ENCODE results near the gene AGAP2.
"Not testable (repeated sequence)": the region's sequence is repeated elsewhere in the genome, so short reads cannot be mapped to it uniquely, and the experiment has no call there.

The AGAP2 gene

DNA sequence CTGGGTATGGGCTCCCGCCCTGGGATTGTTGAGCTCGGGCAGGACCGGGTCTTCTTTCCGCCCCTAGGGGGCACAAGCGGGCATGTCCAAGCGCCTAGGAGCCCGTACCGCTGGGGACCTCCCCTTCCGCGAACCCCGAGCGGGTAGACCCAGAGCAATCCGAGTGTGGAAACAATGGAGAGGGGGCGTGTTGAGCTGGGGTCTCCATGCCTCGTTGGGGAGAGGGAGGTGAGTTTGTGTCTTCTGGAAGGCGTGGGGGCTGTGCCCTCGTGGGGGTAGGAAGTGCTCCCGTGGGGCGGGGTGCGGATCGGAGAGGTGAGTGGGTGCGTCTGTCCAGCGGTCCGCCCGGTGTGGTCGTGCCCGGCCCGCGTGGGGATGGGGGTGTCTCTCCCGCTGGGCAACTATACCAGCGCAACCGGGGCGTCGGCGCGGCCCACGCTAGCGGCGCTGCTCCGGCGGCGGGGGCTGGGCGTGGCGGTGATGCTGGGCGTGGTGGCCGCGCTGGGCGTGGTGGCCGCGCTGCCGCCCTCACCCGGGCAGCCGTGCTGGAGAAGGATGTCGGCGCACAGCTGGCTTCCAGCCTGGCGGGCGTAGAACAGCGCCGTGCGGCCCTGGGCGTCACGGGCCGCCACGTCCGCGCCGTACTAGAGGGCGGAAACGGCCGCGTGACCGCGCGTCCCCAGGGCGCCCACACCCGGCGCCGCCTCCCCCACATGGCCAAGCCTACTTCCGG is 12.2 kb downstream of the AGAP2 start:
- H3K4me3 ChIP-seq, result peak overlapping the region; percentile 99
- peak overlapping the region; percentile 90 for H3K9ac ChIP-seq (ENCODE audit: insufficient read length)
- H3K36me3 ChIP-seq (ENCODE audit: insufficient read depth, low read length), result no peaks in the 10 kb centered on the region
- no peaks in the 10 kb centered on the region for H3K9me3 ChIP-seq (ENCODE audit: low read depth, low read length)
- TF ChIP-seq EZH2 (IDR thresholded peaks at IDR 0.05), result no peak
- peak; percentile 64 for TF ChIP-seq POLR2AphosphoS5 (IDR thresholded peaks at IDR 0.05; ENCODE audit: borderline replicate concordance, low read depth, low read length)
- TF ChIP-seq FOXP2 (optimal IDR thresholded peaks at IDR 0.05; ENCODE audit: control extremely low read depth, extremely low read length, insufficient read depth), result no peak
- H3K27ac ChIP-seq, result peak overlapping the region; percentile 68; the same call in 1 of the 2 replicates
- no peak for DNase-seq (ENCODE audit: low read depth, low spot score)

DNA sequence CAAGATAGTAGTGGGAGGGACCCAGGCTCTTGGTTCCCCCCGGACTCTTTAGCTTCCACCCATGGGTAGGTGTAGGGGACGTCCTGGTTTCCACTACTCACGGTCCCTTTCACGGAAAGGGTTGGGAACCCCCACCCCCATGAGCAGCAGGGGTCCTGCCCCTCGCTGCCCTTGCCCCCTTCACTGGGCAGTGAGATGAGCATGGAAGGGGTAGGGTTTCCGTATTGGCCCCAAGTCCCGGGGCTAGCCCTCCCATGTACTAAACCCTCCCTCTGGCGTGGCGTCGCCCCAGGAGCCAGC is 12.7 kb downstream of the AGAP2 start:
- Histone ChIP-seq H3K4me3 (peak overlapping the region; percentile 99), H3K9me3 (ENCODE audit: low read depth, low read length) (no peaks in the 10 kb centered on the region), H3K27ac (no peak overlapping the region), H3K36me3 (ENCODE audit: insufficient read depth, low read length) (no peaks in the 10 kb centered on the region), H3K9ac (ENCODE audit: insufficient read length) (peak overlapping the region; percentile 90)
- TF ChIP-seq FOXP2 (optimal IDR thresholded peaks at IDR 0.05; ENCODE audit: control extremely low read depth, extremely low read length, insufficient read depth) (no peak), POLR2AphosphoS5 (IDR thresholded peaks at IDR 0.05; ENCODE audit: borderline replicate concordance, low read depth, low read length) (no peak), EZH2 (IDR thresholded peaks at IDR 0.05) (no peak)
- no peak for DNase-seq (ENCODE audit: low read depth, low spot score)

DNA sequence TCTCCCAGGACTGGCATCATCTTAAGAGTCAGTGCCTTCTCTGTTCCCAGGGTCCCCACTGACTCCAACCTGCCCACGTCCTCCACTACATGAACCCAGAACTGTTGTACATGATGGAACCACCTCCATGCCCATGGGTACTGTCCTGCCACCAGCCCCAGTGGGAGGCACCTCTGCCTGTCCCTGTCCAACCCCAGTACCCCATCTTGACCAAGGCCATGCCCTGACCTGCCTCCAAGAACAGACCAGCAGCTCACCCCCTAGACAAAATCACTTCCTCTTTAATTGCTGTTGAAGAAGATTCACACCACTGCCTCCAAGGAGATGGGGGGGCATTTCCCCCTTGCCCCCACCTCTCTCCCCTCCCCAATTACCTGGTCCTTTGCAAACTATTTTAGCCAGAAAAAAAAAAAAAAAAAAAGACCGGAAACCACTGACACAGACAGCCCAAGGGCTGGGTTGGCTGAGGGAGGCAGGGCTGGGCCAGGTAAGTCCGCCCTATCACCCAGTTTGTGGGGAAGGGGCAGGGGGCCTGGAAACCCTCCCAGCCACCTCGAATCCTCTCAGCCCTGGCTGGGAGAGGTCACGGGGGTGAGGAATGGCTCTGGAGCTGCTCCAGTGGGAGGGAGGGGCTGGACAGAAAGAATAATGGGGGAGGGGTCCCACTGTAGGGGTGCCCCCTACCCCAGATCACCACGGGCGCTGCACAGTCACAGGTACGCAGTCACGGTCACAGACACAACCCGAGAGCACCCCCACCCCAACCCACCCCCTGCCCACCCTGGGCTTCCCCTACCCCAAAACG is 13.4 kb downstream of the AGAP2 start:
- Histone ChIP-seq H3K9me3 (ENCODE audit: low read depth, low read length) (no peaks in the 10 kb centered on the region), H3K9ac (ENCODE audit: insufficient read length) (no peak overlapping the region), H3K36me3 (ENCODE audit: insufficient read depth, low read length) (no peaks in the 10 kb centered on the region), H3K27ac (no peak overlapping the region), H3K4me3 (0 out of 2 replicates have a peak overlapping the region, but pooled peaks have one; percentile 99)
- no peak for DNase-seq (ENCODE audit: low read depth, low spot score)
- TF ChIP-seq POLR2AphosphoS5 (IDR thresholded peaks at IDR 0.05; ENCODE audit: borderline replicate concordance, low read depth, low read length) (no peak), FOXP2 (optimal IDR thresholded peaks at IDR 0.05; ENCODE audit: control extremely low read depth, extremely low read length, insufficient read depth) (no peak), EZH2 (IDR thresholded peaks at IDR 0.05) (no peak)

DNA sequence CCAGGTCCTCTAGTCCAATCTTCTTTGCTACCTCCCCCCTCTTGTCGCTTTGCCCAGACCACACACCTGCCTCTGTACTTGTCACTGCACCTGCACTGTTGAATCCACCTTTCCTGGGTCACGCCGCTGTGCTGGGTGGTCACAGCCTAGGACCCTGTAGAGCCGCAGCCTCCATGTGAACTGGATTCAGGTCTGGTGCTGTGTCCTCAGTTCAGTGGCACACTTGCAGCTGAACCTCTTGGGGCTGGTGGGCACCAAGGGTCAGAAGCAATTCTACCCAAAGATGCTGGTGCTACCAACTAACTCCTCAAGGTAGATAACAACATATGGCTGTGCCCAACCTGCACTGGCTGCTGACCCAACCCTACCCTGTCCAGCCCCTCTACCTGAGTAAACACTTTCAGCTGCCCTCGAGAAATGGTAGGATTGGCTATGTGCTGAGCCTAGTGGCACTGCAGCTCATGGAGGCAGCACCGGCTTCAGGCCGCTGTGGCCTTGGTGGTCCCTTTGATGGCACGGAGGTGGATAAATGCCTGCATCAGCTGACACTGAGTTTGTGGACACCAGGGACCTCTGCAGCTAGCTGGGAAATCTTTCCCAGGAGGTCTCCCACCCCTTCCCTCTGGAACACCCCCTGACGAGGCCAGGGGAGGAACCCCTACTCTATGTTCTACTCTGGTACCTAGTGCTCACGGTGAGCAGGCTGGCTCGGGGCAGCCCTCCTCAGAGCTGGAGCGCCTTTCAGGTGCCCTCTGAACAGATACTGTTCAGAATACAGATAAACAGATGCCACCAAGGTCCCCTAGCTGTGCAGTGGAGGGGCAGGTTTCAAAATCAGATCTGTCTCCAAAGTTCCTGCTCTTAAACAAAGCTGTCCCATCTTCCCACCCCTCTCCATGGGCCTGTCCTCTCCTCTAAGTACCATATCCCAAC is 14.3 kb downstream of the AGAP2 start:
- H3K4me3 ChIP-seq, result no peak overlapping the region
- no peaks in the 10 kb centered on the region for H3K36me3 ChIP-seq (ENCODE audit: insufficient read depth, low read length)
- H3K9ac ChIP-seq (ENCODE audit: insufficient read length), result no peak overlapping the region
- H3K27ac ChIP-seq, result no peak overlapping the region
- DNase-seq (ENCODE audit: low read depth, low spot score), result no peak
- TF ChIP-seq POLR2AphosphoS5 (IDR thresholded peaks at IDR 0.05; ENCODE audit: borderline replicate concordance, low read depth, low read length) (no peak), FOXP2 (optimal IDR thresholded peaks at IDR 0.05; ENCODE audit: control extremely low read depth, extremely low read length, insufficient read depth) (no peak), EZH2 (IDR thresholded peaks at IDR 0.05) (no peak)
- H3K9me3 ChIP-seq (ENCODE audit: low read depth, low read length), result no peaks in the 10 kb centered on the region

DNA sequence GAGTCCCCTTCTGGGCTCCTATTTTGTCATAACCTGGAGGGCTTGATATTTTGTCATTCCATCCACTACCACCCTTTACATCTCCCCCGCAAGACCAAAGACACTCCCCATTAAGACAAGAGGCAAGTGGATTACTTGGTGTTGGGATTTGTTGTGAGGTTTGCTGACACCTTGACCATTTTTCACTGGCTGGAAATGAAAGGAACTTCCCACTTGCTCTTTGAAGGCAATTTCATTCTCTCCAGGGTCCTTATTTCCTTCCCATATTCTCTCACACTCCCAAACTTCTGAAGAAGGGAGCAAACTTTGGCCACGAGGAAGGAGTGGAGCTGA is 14.9 kb downstream of the AGAP2 start:
- no peak for TF ChIP-seq FOXP2 (optimal IDR thresholded peaks at IDR 0.05; ENCODE audit: control extremely low read depth, extremely low read length, insufficient read depth)
- no peak for TF ChIP-seq POLR2AphosphoS5 (IDR thresholded peaks at IDR 0.05; ENCODE audit: borderline replicate concordance, low read depth, low read length)
- no peak for TF ChIP-seq EZH2 (IDR thresholded peaks at IDR 0.05)
- H3K4me3 ChIP-seq, result no peak overlapping the region
- H3K9ac ChIP-seq (ENCODE audit: insufficient read length), result no peak overlapping the region
- DNase-seq (ENCODE audit: low read depth, low spot score), result no peak
- H3K27ac ChIP-seq, result no peak overlapping the region
- no peaks in the 10 kb centered on the region for H3K36me3 ChIP-seq (ENCODE audit: insufficient read depth, low read length)
- H3K9me3 ChIP-seq (ENCODE audit: low read depth, low read length), result no peaks in the 10 kb centered on the region

DNA sequence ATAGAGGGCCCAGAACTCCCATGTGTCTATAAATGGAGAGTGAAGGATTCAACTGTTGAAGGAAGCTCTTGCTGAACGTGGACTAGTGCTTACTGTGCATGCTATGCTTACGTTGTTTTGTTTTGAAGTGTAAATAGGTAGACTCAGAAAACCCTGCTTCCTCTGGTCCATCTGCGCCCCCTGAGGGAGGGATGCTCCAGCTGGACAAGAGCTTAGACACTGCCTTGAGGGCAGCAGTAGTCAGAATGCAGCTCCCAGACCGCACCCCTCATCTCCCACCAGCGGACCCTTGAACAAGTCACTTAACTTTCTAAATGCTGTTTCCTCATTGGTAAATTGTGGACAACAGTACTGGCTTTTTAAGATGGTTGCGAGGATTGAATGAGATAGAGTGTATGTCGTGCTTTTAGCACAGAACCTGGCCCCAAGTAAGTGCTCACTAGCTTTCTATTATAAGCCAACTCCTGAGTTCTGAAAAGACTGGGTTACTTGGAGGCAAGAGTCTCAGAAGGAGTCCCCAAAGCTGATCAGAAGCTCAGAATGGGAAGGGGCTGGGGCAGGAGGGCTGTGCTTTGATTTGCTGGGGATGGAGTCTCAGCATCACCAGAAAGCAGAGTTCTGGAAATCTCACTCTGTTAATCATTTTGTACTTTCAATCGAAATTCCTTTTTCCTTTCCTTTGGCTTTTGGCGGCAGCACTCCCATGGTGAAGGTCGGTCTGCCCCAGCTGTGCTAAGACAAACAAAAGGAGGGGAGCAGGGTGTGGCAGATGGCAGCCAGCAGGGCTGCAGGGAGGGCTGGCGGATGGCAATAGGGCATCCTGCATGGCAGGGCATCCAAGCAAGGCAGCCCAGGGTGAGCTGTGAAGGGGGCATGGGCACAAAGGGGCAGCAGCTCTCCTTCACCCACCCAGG is 15.6 kb downstream of the AGAP2 start:
- Histone ChIP-seq H3K36me3 (ENCODE audit: insufficient read depth, low read length) (no peaks in the 10 kb centered on the region; the same call in 1 of the 2 replicates), H3K4me3 (no peak overlapping the region), H3K27ac (no peak overlapping the region), H3K9ac (ENCODE audit: insufficient read length) (no peak overlapping the region), H3K9me3 (ENCODE audit: low read depth, low read length) (no peaks in the 10 kb centered on the region)
- no peak for DNase-seq (ENCODE audit: low read depth, low spot score)
- TF ChIP-seq POLR2AphosphoS5 (IDR thresholded peaks at IDR 0.05; ENCODE audit: borderline replicate concordance, low read depth, low read length) (no peak; the same call in 1 of the 2 replicates), EZH2 (IDR thresholded peaks at IDR 0.05) (no peak)

DNA sequence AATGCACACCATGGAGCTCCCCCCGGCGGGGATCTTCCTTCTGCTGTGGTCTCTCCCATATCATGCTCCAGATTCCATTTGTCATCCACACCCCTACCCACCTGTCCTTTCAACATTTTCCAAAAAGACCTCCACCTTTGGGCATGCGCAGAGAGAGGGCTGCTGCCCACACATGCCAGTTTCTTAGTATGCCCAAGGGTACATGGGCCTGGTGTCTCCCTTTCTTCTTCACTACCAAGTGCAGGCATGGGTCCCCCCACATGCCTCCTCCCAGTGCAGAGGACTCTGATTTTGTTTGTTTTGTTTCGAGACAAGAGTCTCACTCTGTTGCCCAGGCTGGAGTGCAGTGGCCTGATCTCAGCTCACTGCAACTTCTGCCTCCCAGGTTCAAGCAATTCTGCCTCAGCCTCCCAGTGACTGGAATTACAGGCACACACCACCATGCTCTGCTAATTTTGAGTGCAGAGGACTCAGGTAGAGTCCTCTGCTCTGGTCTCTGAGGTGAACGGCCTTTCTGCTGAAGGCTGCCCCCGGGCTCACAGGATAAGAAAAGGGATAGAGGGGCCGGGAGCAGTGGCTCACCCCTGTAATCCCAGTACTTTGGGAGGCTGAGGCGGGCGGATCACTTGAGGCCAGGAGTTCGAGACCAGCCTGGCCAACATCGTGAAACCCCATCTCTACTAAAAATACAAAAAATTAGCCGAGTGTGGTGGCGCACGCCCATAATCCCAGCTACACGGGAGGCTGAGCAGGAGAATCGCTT is 16.5 kb downstream of the AGAP2 start:
- not testable (repeated sequence) for H3K9me3 ChIP-seq (ENCODE audit: low read depth, low read length); H3K4me3 ChIP-seq; DNase-seq (ENCODE audit: low read depth, low spot score); H3K9ac ChIP-seq (ENCODE audit: insufficient read length); H3K27ac ChIP-seq; H3K36me3 ChIP-seq (ENCODE audit: insufficient read depth, low read length)
